NCI-H345 (cell line): ENCODE measurements around the gene TTC33.

Experiments used
- DNase-seq: peaks from one replicate; lab custom pipeline; 2025; lab: John Stamatoyannopoulos, UW

Gene TTC33

DNA sequence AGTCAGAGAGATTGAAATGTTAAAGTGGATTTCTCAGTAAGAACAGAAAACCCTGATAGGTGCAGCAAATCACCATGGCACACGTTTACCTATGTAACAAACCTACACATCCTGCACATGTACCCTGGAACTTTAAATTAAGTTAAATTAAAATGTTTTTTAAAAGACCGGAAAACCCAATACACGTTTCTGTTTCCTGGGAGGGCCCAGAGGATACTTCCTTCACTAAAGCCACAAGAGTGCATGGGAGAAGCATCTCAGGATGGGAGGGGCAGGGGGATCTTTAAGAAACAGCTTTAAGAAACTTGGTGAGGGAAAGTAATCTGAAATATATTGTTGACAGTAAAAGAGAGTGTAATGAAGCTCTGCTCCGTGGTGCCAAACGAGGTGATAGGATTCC lies 240.8 kb downstream of the TTC33 start:
- no peak for DNase-seq

DNA sequence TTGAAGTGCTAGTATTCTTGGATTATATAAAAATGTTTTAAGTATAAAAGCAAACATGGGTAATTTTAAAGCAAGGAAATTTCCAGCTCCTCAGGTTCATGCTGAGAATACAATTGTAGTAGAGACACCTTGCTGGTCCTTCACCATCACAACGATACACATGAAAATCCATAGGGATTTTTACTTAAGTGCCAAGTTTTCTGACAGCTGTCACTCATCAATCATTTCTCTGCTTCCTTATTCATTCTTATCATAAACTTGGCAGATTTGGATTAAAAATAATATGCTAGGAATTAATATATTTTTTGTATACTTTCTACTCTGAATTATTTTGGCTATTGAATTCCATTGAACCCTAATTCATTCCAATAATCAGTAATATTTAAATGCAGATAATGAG lies 244.0 kb downstream of the TTC33 start:
- no peak for DNase-seq

DNA sequence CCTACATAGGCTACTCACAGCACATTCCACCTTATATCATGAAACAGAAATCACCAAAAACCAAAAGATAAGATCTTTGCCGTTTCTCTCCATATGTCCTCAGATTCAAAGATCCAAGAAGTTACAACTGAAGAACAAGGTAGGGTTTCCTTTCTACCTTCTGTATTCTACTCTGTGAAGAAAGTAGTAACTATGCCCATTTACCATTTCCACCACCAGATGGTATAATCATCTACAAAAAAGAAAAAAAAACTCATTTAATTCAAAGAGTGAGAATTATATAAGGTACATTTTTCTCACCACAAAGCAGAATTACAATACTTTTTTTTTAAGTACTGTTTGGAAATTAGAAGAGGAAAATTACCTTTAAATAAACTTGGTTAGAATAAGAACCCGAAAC lies 248.7 kb downstream of the TTC33 start:
- no peak for DNase-seq

DNA sequence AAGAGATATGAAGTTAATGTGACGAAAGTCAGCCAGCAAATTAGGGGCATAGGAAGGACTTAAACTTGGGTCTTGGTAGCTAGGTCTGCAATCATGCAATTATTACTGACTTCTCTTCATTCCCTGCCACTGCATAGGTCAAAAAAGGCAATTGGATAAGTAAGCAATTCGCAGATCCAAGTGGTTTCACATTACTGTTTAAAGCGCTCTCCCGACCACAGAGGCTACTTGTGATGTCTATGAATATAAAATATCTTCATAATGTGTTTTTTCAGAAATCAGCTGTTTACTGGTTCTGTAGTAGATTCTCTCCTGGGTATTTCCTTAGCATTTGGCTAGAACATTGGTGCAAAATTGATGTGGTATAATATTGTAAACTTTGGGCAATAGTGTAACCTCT lies 250.7 kb downstream of the TTC33 start:
- no peak for DNase-seq

DNA sequence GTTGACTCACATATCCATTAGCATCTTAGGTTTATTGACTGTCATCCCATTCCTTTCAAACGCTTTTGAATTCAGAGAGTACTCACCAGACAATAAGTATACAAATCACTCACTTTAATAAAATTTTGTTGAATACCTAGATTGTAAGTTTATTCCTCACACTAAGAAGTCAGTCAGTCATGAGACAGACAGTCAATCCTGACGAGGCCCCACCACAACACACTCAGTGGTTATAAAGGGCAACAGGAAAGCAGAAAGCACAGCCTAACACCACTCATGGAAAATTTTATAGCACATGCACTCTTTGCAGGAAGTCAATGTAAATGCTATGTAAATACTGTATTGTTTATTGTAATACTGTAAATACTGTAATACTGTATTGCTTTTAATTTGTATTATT lies 252.3 kb downstream of the TTC33 start:
- no peak for DNase-seq

DNA sequence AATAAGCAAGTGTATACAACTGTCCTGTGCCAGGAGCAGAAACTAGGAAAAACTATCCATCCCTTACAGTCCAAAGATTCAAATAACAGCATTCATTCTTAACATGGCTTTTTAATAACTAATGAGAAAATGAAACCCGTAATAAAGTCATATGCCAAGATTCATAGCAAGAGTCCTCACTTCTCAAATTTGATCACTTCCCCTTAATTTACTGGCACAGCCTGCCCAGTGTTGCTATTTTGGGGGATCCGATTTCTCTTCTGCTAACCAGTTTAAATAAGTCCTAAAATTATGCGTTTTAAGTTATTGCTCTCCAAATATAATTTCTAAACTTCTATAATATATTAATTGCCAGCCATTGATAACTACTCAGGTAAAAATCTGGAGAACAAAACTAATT lies 253.0 kb downstream of the TTC33 start:
- DNase-seq: no peak

DNA sequence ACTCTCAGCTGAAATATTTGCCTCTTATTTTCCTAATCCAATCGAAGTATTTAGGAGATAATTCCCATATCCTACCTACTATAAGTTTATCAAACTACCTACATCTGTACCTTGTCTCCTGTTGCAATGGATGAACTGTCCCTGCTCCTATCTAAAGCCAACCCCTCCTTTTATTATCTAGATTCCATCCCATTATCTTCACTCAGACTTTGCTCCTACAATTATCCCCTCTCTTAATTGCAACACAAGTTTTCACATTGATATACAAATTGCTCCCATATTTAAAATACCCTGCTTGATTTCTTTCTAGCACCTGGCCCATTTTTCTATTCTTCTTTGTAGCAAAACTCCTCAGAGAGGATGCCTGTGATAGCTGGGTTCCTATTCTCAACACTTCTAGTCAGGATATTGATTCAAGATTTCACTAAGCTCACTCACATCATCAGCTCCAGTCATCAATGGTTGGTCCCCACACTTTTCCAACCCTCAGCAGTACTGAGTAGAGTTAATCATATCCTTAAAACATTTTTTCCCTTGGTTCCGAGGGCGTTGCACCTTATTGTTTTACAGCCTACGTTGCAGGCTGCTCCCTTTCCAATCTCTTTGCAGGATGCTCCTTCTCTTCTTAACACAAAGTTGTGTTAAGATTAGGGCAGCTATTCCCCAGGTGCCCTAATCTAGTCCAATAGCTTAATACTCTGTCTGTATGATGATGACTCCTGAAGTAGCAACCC lies 253.9 kb downstream of the TTC33 start:
- DNase-seq: no peak

DNA sequence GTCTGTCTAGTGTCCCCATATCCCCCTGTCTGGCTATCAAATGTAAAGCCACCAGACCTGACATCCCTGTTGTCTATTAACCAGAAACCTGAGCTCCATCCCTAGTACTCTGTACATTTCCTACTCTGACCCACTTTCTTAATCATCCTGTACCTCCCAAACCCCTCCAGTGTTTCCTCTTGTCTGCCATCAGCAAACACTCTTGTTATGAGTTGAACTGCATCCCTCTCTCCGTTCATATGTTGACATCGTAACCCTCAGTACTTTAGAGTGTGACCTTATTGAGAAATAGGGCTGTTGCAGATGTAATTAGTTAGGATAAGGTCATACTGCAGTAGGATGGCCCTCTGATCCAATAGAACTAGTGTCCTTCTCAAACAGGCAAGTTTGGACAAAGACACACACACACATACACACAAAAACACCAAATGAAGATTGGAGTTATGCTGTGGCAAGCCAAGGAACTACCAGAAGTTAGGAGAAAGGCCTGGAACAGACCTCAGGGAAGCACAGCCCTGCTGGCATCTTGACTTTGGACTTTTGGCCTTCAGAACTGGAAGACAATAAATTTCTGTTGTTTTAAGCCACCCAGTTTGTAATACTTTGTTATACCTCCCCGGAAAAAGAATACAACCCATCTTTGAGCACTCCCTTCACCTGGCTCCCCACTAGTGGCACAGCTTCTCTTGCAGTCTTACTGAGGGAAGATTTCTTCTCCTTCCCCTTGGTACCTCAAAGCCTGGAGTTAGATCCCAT lies 256.1 kb downstream of the TTC33 start:
- no peak for DNase-seq

DNA sequence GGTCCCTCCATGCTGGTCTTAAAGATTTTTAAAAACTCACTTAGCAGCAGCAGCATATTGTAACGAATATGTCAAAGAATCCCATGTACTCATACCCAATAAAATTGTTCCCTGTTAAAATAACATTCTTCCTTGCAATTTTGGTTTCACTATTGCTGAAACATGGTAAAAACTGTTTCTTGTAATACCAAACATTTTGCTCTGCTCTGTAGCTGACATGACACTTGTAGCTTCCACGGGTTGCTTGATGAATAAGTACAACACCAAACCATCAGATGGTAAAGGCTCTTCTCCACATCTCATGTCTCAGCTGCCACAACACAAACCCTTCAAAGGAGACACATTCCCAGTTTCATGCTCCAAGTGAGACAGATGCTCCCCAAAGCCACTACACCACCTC lies 256.8 kb downstream of the TTC33 start:
- no peak for DNase-seq

DNA sequence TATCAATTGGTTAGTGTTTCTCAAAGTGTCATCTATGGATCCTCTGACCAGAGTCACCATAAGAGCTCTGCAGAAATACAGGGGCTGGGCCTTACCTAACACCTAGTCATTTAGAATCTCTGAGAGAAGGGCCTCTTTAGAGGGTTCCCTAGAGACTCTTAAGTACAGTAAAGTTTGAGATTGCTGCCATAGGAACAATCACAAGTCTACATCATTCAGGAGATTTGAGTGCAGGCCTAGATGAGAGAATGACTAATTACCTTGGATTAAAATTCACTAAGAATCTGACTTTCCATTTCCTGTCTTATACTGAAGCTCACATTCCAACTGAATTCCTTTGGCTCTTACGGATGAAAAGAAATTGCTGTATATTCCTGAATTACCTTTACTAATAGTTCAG lies 258.2 kb downstream of the TTC33 start:
- DNase-seq: no peak

DNA sequence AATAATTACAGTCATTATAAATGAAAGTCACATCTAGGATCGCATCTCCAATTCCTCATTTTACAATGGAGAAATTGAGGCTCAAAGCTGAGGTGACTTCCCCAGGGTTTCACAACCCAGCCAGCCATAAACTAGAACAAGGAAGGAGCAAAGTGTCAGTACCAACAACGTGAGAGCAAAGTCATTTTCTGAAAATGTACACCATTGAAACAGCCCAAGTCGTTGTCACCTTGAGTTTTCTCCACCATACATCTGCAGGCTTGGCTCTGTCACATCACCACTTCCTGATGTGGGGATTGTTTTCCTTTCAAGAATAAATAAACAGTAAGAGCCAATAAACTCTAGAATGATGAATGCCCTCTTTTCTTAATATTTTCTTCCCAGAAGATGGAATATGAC lies 260.5 kb downstream of the TTC33 start:
- no peak for DNase-seq

DNA sequence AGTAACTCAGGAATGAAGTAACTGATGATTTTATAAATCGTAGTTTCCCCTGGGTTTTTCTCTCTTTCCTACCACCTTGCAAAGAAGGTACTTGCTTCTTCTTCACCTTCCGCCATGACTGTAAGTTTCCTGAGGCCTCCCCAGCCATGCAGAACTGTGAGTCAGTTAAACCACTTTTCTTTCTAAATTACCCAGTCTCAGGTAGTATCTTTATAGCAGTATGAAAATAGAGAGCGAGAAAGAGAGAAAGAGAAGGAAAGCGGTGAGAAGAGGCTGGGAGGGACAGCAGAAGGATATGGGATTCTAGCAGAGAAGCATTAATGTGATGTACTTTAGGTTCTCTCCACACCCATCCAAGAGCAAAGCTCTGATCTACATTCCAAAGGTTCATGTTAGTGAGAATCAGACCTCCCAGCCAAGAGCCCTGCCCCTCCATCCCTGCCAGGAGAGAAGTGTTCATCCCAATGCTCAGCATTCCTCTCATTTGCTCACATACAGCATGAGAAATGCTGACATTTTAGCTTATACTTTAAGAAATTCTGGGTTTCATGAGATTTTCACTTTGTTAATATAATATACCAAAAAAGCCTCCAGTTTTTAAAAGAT lies 261.0 kb downstream of the TTC33 start:
- no peak for DNase-seq

DNA sequence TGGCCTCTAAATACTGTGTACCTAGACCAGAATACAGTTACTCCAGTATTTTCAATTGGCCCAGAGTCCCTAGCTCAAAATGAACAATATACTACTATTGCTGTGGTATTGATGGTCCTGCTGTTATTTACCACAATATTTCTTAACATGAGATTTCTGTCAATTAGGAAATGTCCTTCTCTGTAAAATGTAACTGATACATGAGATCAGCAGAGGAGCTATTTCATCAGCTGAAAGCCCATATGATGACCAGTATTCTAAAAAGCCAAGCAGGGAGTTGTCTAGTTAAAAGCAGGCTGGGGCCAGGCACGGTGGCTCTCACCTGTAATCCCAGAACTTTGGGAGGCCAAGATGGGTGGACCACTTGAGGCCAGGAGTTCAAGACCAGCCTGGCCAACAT lies 263.7 kb downstream of the TTC33 start:
- DNase-seq: no peak

DNA sequence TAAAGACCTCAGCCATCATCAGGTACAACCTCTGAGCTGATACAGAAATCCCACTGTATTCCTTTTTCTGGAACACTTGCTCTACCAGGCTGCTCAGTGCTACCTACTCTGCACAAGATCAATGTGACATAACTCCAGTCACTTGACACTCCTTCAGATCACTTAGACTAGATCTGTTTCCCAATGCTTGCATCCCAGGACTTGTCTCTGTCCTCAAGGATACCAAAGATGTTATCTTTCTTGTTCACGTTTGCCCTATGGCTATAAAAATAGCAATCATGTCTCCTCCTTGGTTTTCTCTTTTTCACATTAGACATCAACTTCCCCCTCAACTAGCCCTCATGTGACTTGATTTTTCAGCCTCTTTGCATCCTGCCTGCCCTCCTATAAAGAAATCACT lies 264.1 kb downstream of the TTC33 start:
- no peak for DNase-seq

DNA sequence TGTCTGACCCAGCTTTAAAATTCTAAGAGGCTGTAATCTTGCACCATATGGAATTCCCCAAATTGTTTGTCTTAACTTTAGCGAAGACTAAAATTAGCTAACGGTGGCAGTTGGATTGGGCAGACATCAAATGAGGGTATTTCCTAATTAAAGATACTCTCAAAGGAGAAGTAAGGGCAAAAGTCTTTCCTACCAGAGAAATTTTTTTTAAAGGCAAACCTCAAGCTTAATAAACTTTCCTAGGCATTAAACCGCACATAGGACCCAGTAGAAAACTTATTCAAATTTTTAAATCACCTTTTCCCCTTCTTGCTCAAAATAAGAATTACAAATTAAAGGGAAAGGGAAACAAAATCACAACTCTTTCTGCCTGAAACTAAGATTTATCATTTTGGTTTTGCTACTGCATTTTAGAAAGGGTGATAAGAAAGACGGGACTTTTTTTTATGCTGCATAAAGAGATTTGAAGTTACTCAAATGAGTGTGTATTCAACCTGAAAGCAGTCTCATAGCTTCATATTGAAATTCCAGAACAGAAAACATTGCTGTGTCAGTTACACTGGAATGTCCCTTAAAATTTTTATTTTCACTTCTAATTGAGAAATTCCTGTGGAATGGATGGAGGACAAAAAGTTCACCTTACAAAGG lies 265.2 kb downstream of the TTC33 start:
- no peak for DNase-seq

DNA sequence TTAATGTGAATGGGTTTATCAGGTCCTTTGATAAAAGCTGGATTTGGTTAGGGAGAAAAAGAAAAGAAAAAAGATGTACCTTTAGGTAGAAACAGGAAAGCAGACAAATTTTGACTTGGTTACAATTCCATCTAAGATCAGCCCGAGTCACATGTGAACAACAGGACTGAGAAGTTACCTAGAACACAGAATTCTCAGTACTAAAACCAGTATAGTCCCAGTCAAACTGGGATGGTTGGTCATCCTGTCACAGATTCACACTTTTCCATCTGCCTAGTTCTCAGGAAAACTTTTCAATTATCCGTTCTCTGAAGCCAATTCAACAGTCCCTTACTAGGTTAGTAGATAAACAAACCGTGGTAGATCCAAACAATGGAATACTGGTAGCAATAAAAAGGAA lies 266.3 kb downstream of the TTC33 start:
- no peak for DNase-seq

DNA sequence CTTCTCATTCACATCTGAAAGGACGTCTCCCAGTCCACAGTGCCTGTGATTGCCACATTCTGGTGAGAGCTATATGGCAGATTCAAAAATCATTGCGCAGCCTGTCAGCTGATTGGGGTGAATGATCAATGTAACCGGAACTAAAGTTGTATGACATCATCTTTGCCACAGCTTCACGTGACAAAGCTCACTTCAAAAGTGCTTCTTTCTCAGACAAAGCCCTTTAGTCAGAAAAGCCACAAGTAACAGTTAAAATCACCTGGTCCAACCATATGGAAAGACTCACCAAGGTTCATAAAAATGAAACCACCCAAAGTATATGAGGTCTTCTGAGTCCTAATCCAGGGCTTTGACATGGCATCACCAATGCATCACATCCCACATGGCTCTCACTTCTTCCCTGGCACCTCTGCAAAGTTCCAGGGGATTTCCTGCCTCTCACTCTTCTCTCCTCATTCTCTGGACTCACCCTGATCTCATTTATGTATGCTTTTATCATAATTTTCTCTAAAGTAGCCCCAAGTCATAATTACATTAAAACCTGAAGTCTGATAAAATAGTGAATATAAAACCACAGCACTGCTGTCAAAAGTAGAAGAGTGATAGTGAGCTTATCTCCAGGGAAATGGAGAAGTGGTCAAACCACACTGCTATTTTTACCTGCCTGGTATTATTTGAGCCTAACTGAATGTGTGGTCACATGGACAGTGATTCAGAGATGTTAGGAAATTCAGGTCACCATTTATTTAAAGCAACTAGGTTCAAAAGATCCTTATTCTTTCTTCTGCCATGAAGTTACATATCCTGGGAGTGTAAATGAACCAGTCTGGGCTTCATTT lies 269.1 kb downstream of the TTC33 start:
- DNase-seq: no peak

DNA sequence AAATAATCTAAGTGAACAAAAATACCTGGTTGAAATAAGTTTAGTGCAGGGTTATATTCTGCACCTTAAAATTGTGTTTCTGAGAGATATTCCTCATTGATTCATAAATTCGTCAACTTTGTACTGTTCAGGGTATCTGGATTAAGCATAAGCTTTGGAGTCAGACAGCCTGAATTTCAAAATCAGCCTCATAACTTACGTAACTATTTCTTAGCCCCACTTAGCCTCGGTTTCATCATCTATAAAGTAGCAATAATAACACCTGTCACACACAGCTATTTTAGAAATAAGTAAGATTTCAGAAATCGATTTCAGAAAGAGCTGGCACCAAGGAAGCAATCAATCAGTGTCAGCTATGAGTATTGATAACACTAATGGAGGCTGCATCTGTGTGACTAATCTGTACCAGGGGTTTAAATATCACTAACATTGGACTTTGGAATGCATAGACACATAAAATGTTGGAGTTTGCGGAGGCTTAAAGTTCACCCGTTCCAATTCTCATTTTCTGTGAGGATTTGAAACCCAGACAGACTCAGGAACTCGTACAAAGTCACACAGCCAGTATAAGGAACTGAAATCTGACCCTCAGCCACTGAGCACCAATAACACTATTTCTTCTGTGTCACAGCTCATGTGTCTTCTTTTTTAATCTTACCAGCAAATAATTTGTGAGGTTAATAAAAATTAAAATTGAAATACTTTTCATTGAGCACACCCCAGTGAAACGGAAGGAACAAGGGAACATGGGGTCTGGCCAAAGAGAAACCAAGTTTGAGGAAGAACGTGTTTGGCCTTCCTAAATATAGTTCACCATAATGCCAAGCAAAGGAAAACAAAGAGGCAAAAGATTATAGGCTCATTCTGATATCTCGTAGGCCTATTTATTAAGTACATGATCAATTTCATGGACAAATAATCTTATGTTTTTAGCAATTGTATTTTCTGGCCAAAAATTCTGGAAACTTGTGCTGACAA lies 270.5 kb downstream of the TTC33 start:
- DNase-seq: no peak

DNA sequence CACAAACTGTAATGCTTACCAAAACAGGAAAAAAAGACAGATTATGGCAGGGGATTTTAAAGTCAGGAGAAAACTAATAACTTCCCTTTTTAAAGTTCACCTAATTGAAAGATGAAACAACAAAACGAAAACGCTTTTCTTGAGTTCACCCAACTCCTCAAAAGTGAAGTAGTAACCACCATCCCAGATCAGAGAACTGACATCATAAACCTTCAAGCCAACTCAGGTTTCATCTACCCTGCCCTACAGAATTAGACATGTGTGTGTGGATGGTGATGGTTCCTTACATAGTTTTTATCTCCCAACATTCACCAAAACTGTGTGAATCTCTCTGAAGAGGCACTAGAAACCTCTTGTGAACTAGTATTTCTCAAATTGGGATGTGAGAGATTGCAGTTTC lies 271.3 kb downstream of the TTC33 start:
- no peak for DNase-seq

DNA sequence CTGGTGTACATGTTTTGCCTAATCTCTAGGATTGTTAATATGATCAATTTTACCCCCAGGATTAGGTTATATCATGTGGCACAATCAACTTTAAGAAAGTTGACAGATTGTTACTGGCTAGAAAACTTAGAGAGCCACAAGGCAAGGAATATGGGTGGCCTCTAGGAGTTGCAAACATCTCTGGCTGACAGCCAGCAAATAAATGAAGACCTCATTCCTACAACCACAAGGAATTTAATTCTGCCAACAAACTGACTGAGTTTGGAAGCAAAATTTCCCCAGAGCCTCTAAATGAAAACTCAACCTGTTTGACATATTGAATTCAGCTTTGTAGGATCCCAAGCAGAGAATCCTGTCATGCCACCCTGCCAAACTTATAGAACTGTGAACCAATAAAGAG lies 272.4 kb downstream of the TTC33 start:
- DNase-seq: no peak

DNA sequence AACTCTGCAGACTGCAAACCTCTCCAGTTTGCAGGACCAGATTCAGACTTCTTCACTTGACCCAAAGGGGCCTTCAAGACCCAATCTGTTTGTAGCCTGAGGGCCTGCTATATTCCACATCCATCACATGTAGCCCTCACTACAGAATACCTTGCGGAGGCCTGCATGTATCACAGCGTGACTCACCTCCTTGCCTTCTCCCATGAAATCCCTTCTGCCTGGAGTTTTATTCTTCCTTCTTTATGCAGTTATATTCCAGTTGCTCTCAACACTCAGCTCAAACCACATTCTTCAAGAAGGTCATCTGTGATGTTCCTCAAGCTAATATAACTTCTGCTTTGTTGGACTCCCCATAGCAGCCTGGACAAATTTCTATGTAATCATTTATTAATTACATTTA lies 274.5 kb downstream of the TTC33 start:
- no peak for DNase-seq
